ENCODE data around the gene MDK.

- no peak for TF ChIP-seq CTCF (conservative IDR thresholded peaks at IDR 0.05; ENCODE audit: low read length)
- no peak for TF ChIP-seq EZH2phosphoT487 (IDR thresholded peaks at IDR 0.05; ENCODE audit: borderline replicate concordance)
Observed at GRCh38 chr11:46421257-46421880, 39.9 kb downstream of the MDK start.
